Neural progenitor cell (in vitro differentiated cells): ENCODE data around the gene PTPRJ. TPM values are rescaled to one million over a fixed set of nuclear protein-coding genes. Genes with fewer than 3 reads are reported as not detected.
A peak's percentile ranks its signal among the peaks of the same experiment; 100 is the strongest.

ENCODE experiments used
- DNase-seq: peaks from one replicate; pipeline ENCODE4 v3.0.0-alpha.2; 2016; ENCODE audit warnings: low spot score
- H2AFZ ChIP-seq: fragments of 200-600 bp; sonication (generic); replicated peaks from 2 replicates; pipeline ENCODE4 v1.6.1; 2016; ENCODE audit warnings: antibody characterized with exemption
- H3F3A ChIP-seq: fragments of 200-600 bp; sonication (generic); 2 replicates; pipeline ENCODE4 v1.6.1; 2016; ENCODE audit warnings: antibody characterized with exemption, low read depth
- H3K27ac ChIP-seq: fragments of 200-600 bp; sonication (generic); 2 replicates; pipeline ENCODE4 v1.5.1; 2016; ENCODE audit warnings: mild to moderate bottlenecking
- H3K27me3 ChIP-seq: fragments of 200-600 bp; sonication (generic); 2 replicates; pipeline ENCODE4 v1.6.1; 2016; ENCODE audit warnings: mild to moderate bottlenecking, moderate library complexity
- H3K36me3 ChIP-seq: fragments of 200-600 bp; sonication (generic); 2 replicates; pipeline ENCODE4 v1.5.1; 2016
- H3K4me1 ChIP-seq: fragments of 200-600 bp; sonication (generic); 2 replicates; pipeline ENCODE4 v1.6.1; 2016; ENCODE audit warnings: mixed run types
- H3K4me2 ChIP-seq: fragments of 200-600 bp; sonication (generic); 2 replicates; pipeline ENCODE4 v1.6.1; 2016
- H3K4me3 ChIP-seq: fragments of 200-600 bp; sonication (generic); 2 replicates; pipeline ENCODE4 v1.5.1; 2016
- H3K79me2 ChIP-seq: fragments of 200-600 bp; sonication (generic); 2 replicates; pipeline ENCODE4 v1.6.1; 2016; ENCODE audit warnings: low read depth
- H3K9ac ChIP-seq: fragments of 200-600 bp; sonication (generic); 2 replicates; pipeline ENCODE4 v1.6.1; 2016
- H3K9me3 ChIP-seq: fragments of 200-600 bp; sonication (generic); 2 replicates; pipeline ENCODE4 v1.5.1; 2016; ENCODE audit warnings: low read depth
- H4K20me1 ChIP-seq: fragments of 200-600 bp; sonication (generic); 2 replicates; pipeline ENCODE4 v1.6.1; 2016; ENCODE audit warnings: low read depth
- H3K27ac Mint-ChIP-seq: 3 replicates; pipeline ENCODE4 v1.8.0; 2021; ENCODE audit warnings: mixed read lengths
- H3K27me3 Mint-ChIP-seq: 2 replicates; pipeline ENCODE4 v1.8.0; 2022; ENCODE audit warnings: low read depth, mild to moderate bottlenecking, inconsistent platforms, moderate library complexity, mixed read lengths; ENCODE audit not compliant: insufficient read depth
- H3K36me3 Mint-ChIP-seq: 3 replicates; pipeline ENCODE4 v1.8.0; 2021; ENCODE audit warnings: mixed read lengths
- H3K4me1 Mint-ChIP-seq: 3 replicates; pipeline ENCODE4 v1.8.0; 2021; ENCODE audit warnings: mixed read lengths
- H3K4me3 Mint-ChIP-seq: 3 replicates; pipeline ENCODE4 v1.8.0; 2021; ENCODE audit warnings: mild to moderate bottlenecking, moderate library complexity, mixed read lengths
- H3K9me3 Mint-ChIP-seq: 3 replicates; pipeline ENCODE4 v1.8.0; 2020; ENCODE audit warnings: mixed read lengths
- EZH2 ChIP-seq: fragments of 200-600 bp; sonication (generic); IDR thresholded peaks from 2 replicates; pipeline ENCODE4 v1.6.1; 2017; ENCODE audit warnings: antibody characterized with exemption, mild to moderate bottlenecking, moderate library complexity
- EZH2phosphoT487 ChIP-seq: fragments of 200-600 bp; sonication (generic); IDR thresholded peaks from 2 replicates; pipeline ENCODE4 v1.6.1; 2017; ENCODE audit warnings: antibody characterized with exemption
- total RNA-seq: library from RNA; depleted of rRNA; stranded (reverse); fragments of >200 nt; gene quantifications from 2 replicates; pipeline ENCODE4 v1.2.3, GENCODE V29; 2015; ENCODE audit warnings: low replicate concordance
- TF ChIP-seq, protein P1 (sequence below): fragments of 200-600 bp; sonication (generic); IDR thresholded peaks from 2 replicates; pipeline ENCODE4 v1.5.1; 2017; ENCODE audit warnings: antibody characterized with exemption, mild to moderate bottlenecking

Gene PTPRJ
- total RNA-seq, 1 donor from 2014 or later = 28.0 TPM

GRCh38 chr11:48111891-48112290 lies 131.5 kb downstream of the PTPRJ start:
- TF ChIP-seq EZH2 = no peak
- TF ChIP-seq, protein P1, sequence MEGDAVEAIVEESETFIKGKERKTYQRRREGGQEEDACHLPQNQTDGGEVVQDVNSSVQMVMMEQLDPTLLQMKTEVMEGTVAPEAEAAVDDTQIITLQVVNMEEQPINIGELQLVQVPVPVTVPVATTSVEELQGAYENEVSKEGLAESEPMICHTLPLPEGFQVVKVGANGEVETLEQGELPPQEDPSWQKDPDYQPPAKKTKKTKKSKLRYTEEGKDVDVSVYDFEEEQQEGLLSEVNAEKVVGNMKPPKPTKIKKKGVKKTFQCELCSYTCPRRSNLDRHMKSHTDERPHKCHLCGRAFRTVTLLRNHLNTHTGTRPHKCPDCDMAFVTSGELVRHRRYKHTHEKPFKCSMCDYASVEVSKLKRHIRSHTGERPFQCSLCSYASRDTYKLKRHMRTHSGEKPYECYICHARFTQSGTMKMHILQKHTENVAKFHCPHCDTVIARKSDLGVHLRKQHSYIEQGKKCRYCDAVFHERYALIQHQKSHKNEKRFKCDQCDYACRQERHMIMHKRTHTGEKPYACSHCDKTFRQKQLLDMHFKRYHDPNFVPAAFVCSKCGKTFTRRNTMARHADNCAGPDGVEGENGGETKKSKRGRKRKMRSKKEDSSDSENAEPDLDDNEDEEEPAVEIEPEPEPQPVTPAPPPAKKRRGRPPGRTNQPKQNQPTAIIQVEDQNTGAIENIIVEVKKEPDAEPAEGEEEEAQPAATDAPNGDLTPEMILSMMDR = no peak
- TF ChIP-seq EZH2phosphoT487 = no peak
- H3K27ac Mint-ChIP-seq = no peak overlapping the region
- peaks cover 8% of the 10 kb centered on the region for H3K4me1 ChIP-seq
- no peaks in the 10 kb centered on the region for H3K27me3 Mint-ChIP-seq
- H3K9ac ChIP-seq = no peak overlapping the region
- peaks cover 22% of the 10 kb centered on the region for H3K4me1 Mint-ChIP-seq
- no peak overlapping the region for H3K4me2 ChIP-seq
- no peak overlapping the region for H3K27ac ChIP-seq
- H3F3A ChIP-seq = peaks cover 12% of the 10 kb centered on the region
- no peak overlapping the region for H2AFZ ChIP-seq
- peaks cover 21% of the 10 kb centered on the region for H3K36me3 Mint-ChIP-seq
- H3K4me3 Mint-ChIP-seq = no peak overlapping the region
- H3K9me3 Mint-ChIP-seq = peaks cover 21% of the 10 kb centered on the region
- DNase-seq = no peak
- no peaks in the 10 kb centered on the region for H3K27me3 ChIP-seq
- no peak overlapping the region for H3K4me3 ChIP-seq
- H4K20me1 ChIP-seq = peaks cover 14% of the 10 kb centered on the region
- H3K36me3 ChIP-seq = no peaks in the 10 kb centered on the region
- H3K79me2 ChIP-seq = no peaks in the 10 kb centered on the region
- peaks cover 6% of the 10 kb centered on the region for H3K9me3 ChIP-seq

- H3K27me3 Mint-ChIP-seq = no peaks in the 10 kb centered on the region
- peaks cover 5% of the 10 kb centered on the region for H3K4me1 Mint-ChIP-seq
Measured at GRCh38 chr11:48114740-48115139, 134.4 kb downstream of the PTPRJ start.

DNA sequence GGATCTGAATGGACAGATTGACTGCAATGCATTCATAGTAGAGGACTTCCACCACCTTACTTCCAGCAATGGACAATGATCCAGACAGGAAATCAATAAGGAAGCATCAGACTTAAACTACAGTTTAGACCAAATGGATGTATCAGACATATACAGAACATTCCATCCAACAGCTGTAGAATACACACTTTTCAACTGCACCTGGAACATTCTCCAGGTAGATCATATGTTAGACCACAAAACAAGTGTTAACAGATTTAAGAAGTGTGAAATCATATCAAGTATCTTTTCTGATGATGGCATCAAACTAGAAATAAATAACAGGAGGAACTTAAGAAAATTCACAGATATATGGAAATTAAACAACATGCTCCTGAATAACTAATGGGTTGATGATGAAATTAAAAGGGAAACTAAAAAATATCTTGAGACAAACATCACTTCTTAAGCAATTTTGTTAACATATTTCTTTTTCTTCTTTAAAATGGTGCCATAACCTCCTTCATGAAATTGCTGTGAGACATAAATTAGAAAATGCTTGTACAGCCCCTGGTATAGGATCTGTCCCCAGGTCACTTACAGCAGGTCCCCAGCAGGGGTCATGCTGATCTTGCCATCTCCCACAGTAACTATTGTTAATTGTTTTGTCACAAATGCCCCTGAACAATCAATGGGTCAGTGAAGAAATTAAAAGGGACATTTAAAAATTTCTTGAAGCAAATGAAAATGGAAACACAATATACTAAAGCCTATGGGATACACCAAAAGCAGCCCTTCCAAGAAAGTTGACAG lies 136.3 kb downstream of the PTPRJ start:
- Histone ChIP-seq H3F3A (peaks cover 5% of the 10 kb centered on the region), H3K4me2 (no peak overlapping the region), H3K4me1 (no peaks in the 10 kb centered on the region), H3K9ac (no peak overlapping the region), H3K27ac (no peak overlapping the region), H3K27me3 (no peaks in the 10 kb centered on the region), H3K79me2 (no peaks in the 10 kb centered on the region), H3K36me3 (no peaks in the 10 kb centered on the region), H2AFZ (no peak overlapping the region), H4K20me1 (no peaks in the 10 kb centered on the region), H3K9me3 (peaks cover 6% of the 10 kb centered on the region), H3K4me3 (no peak overlapping the region)
- Mint-ChIP-seq H3K9me3 (peaks cover 24% of the 10 kb centered on the region), H3K4me3 (no peak overlapping the region), H3K27me3 (no peaks in the 10 kb centered on the region), H3K4me1 (peaks cover 2% of the 10 kb centered on the region), H3K27ac (no peak overlapping the region), H3K36me3 (peaks cover 28% of the 10 kb centered on the region)
- TF ChIP-seq EZH2phosphoT487 (no peak), EZH2 (no peak)
- TF ChIP-seq, protein P1 = peak; percentile 43
- DNase-seq = peak; percentile 37

More at GRCh38 chr11:48114740-48115139, 134.4 kb downstream of the PTPRJ start:
- peaks cover under 1% of the 10 kb centered on the region for H3K4me1 ChIP-seq
- H3K79me2 ChIP-seq = no peaks in the 10 kb centered on the region
- no peak for DNase-seq
- Mint-ChIP-seq H3K4me3 (no peak overlapping the region), H3K9me3 (peaks cover 24% of the 10 kb centered on the region), H3K36me3 (peaks cover 28% of the 10 kb centered on the region), H3K27ac (no peak overlapping the region)
- H2AFZ ChIP-seq = no peak overlapping the region
- H4K20me1 ChIP-seq = peaks cover under 1% of the 10 kb centered on the region
- H3K4me3 ChIP-seq = no peak overlapping the region
- H3K9ac ChIP-seq = no peak overlapping the region
- no peaks in the 10 kb centered on the region for H3K36me3 ChIP-seq
- H3K27ac ChIP-seq = no peak overlapping the region
- H3K27me3 ChIP-seq = no peaks in the 10 kb centered on the region
- H3K4me2 ChIP-seq = no peak overlapping the region
- TF ChIP-seq EZH2phosphoT487 = no peak
- no peak for TF ChIP-seq EZH2
- TF ChIP-seq, protein P1 = no peak
- peaks cover 6% of the 10 kb centered on the region for H3K9me3 ChIP-seq
- peaks cover 5% of the 10 kb centered on the region for H3F3A ChIP-seq
